NCI-H1930 (cell line): ENCODE data around the gene CTTNBP2.
A peak's percentile ranks its signal among the peaks of the same experiment; 100 is the strongest.

Experiments used
- DNase-seq, 2 experiments: peaks; one replicate each; lab custom pipeline; 2025; lab: John Stamatoyannopoulos, UW

CTTNBP2 gene

GRCh38 chr7:117873310-117874190, at the start of gene CTTNBP2:
Gene CTTNBP2 (minus strand): TSS chr7:117873441. CDS start chr7:117873415, 26 bp downstream.
- peak; percentile 29 to 32 for DNase-seq

- DNase-seq = no peak
Observed at GRCh38 chr7:117916309-117916708, 43.1 kb upstream of the CTTNBP2 start.

GRCh38 chr7:117912421-117912820, 39.2 kb upstream of the CTTNBP2 start:
- no peak for DNase-seq

- DNase-seq = no peak
Observed at GRCh38 chr7:117908031-117908795, 35.0 kb upstream of the CTTNBP2 start.

GRCh38 chr7:117907049-117907640, 33.9 kb upstream of the CTTNBP2 start:
- DNase-seq = no peak

GRCh38 chr7:117902314-117902889, 29.2 kb upstream of the CTTNBP2 start:
- DNase-seq = no peak

GRCh38 chr7:117901089-117901797, 28.0 kb upstream of the CTTNBP2 start:
- DNase-seq = no peak

- DNase-seq = no peak
Observed at GRCh38 chr7:117896339-117896738, 23.1 kb upstream of the CTTNBP2 start.

GRCh38 chr7:117895276-117895675, 22.0 kb upstream of the CTTNBP2 start:
- no peak for DNase-seq

- no peak for DNase-seq
Observed at GRCh38 chr7:117894037-117894436, 20.8 kb upstream of the CTTNBP2 start.

GRCh38 chr7:117892821-117893220, 19.6 kb upstream of the CTTNBP2 start:
- no peak for DNase-seq

- no peak for DNase-seq
Observed at GRCh38 chr7:117889611-117890010, 16.4 kb upstream of the CTTNBP2 start.

GRCh38 chr7:117888627-117889026, 15.4 kb upstream of the CTTNBP2 start:
- no peak for DNase-seq

GRCh38 chr7:117882594-117882993, 9.4 kb upstream of the CTTNBP2 start:
- DNase-seq = no peak

GRCh38 chr7:117876761-117877160, 3.5 kb upstream of the CTTNBP2 start:
- DNase-seq = no peak

- no peak for DNase-seq
Observed at GRCh38 chr7:117875566-117875965, 2.3 kb upstream of the CTTNBP2 start.

- DNase-seq = no peak
Observed at GRCh38 chr7:117874191-117874700, 1.0 kb upstream of the CTTNBP2 start.

GRCh38 chr7:117872561-117873309, 506 bp downstream of the CTTNBP2 start:
- DNase-seq = peak; percentile 11 to 37

GRCh38 chr7:117871778-117872538, 1.3 kb downstream of the CTTNBP2 start:
- DNase-seq = no peak

GRCh38 chr7:117871401-117871777, 1.9 kb downstream of the CTTNBP2 start:
- no peak for DNase-seq
